Measurements from ENCODE around the gene RNGTT.

RNGTT gene

GRCh38 chr6:88565836-88566235 lies 397.6 kb downstream of the RNGTT start:
- H3K9me3 ChIP-seq (ENCODE audit: severe bottlenecking): peaks cover 8% of the 10 kb centered on the region
- no peak for DNase-seq
- H3K4me3 ChIP-seq (ENCODE audit: low read depth, low read length): no peak overlapping the region
- no peak for TF ChIP-seq CTCF (IDR thresholded peaks at IDR 0.05; ENCODE audit: low read depth, low read length)
- no peak overlapping the region for H3K27ac ChIP-seq
- no peaks in the 10 kb centered on the region for H3K27me3 ChIP-seq (ENCODE audit: insufficient read depth, low read depth, severe bottlenecking)
- H3K36me3 ChIP-seq: no peaks in the 10 kb centered on the region

GRCh38 chr6:88565409-88565811 lies 398.0 kb downstream of the RNGTT start:
- no peak for DNase-seq
- H3K9me3 ChIP-seq (ENCODE audit: severe bottlenecking): peaks cover 8% of the 10 kb centered on the region
- no peaks in the 10 kb centered on the region for H3K27me3 ChIP-seq (ENCODE audit: insufficient read depth, low read depth, severe bottlenecking)
- H3K4me3 ChIP-seq (ENCODE audit: low read depth, low read length): no peak overlapping the region
- no peak for TF ChIP-seq CTCF (IDR thresholded peaks at IDR 0.05; ENCODE audit: low read depth, low read length)
- H3K27ac ChIP-seq: no peak overlapping the region
- H3K36me3 ChIP-seq: no peaks in the 10 kb centered on the region

- no peak overlapping the region for H3K27ac ChIP-seq
Measured at GRCh38 chr6:88563277-88563625, 400.2 kb downstream of the RNGTT start.

GRCh38 chr6:88562353-88563276 lies 400.8 kb downstream of the RNGTT start:
- Histone ChIP-seq H3K27me3 (ENCODE audit: insufficient read depth, low read depth, severe bottlenecking) (no peaks in the 10 kb centered on the region), H3K4me3 (ENCODE audit: low read depth, low read length) (no peak overlapping the region), H3K9me3 (ENCODE audit: severe bottlenecking) (no peaks in the 10 kb centered on the region), H3K27ac (no peak overlapping the region), H3K36me3 (no peaks in the 10 kb centered on the region)
- no peak for TF ChIP-seq CTCF (IDR thresholded peaks at IDR 0.05; ENCODE audit: low read depth, low read length)
- DNase-seq: peak; percentile 30

More at GRCh38 chr6:88563277-88563625, 400.2 kb downstream of the RNGTT start:
- no peak for TF ChIP-seq CTCF (IDR thresholded peaks at IDR 0.05; ENCODE audit: low read depth, low read length)
- no peak for DNase-seq
- no peaks in the 10 kb centered on the region for H3K9me3 ChIP-seq (ENCODE audit: severe bottlenecking)
- H3K4me3 ChIP-seq (ENCODE audit: low read depth, low read length): no peak overlapping the region
- H3K36me3 ChIP-seq: no peaks in the 10 kb centered on the region
- H3K27me3 ChIP-seq (ENCODE audit: insufficient read depth, low read depth, severe bottlenecking): no peaks in the 10 kb centered on the region

GRCh38 chr6:88561954-88562315 lies 401.5 kb downstream of the RNGTT start:
- H3K9me3 ChIP-seq (ENCODE audit: severe bottlenecking): no peaks in the 10 kb centered on the region
- no peak overlapping the region for H3K4me3 ChIP-seq (ENCODE audit: low read depth, low read length)
- no peak for DNase-seq
- H3K36me3 ChIP-seq: no peaks in the 10 kb centered on the region
- no peak for TF ChIP-seq CTCF (IDR thresholded peaks at IDR 0.05; ENCODE audit: low read depth, low read length)
- no peak overlapping the region for H3K27ac ChIP-seq
- H3K27me3 ChIP-seq (ENCODE audit: insufficient read depth, low read depth, severe bottlenecking): no peaks in the 10 kb centered on the region

Measured in WERI-Rb-1 (cell line).